ENCODE data around the gene CDK5. TPM values are rescaled to one million over a fixed set of nuclear protein-coding genes. Genes with fewer than 3 reads are reported as not detected.

Gene CDK5
- total RNA-seq (1 to 10 TPM; 6.3 to 7.5 TPM), polyA plus RNA-seq (10 to 100 TPM; 10.8 to 15.2 TPM)

DNA sequence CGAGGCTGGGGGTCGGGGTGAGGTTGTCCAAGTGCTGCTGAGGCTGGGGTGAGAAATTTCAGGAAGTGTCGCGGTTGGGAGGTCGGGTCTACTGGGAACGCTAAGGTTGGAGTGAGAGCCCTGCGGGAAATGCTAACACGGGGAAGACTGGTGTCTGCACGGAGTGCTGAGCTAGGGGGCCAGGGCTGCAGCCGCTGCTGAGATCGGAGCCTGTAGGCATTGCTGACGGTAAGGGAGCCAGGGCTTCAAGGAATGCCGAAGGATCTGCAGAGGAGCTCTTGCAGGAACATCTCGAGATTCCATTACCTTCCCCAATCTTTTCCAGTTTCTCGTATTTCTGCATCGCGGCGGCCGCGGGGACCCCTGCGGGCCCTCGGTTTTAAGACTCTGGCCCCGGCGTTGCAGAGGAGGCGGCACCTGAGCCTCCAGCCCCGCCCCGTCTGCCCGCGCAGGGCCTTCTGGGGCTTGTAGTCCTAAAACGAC is at the start of gene CDK5:
Gene CDK5, minus strand, starts transcription at position 392 of the 483 bp plus-strand sequence. Its CDS starts 49 bp downstream, at position 343.
- H3K27me3 ChIP-seq (ENCODE audit: insufficient read depth, low read length) = no peaks in the 10 kb centered on the region
- H3K4me1 ChIP-seq (ENCODE audit: insufficient read depth, low read length) = peaks cover 46% of the 10 kb centered on the region
- no peaks in the 10 kb centered on the region for H3K36me3 ChIP-seq (ENCODE audit: insufficient read depth, low read length)
- H3K4me3 ChIP-seq (ENCODE audit: low read length in 2 of 2) = peak within 1 kb of the TSS; percentile 70 to 71
- peak within 1 kb of the TSS; percentile 85 for H3K27ac ChIP-seq (ENCODE audit: low read depth, low read length)
- no peak for DNase-seq
- ChIA-PET CTCF (ENCODE audit: partially characterized antibody) (interaction anchor here (1.3 kb wide), 1 partner anchor 26 kb away, joined by 4 read pairs; no protein-coding TSS in a partner anchor), POLR2A (ENCODE audit: partially characterized antibody) (interaction anchor here (1.0 to 5.0 kb wide), 7 partner anchors 11 to 73 kb away, joined by 3 to 68 read pairs (median 5); partner anchors contain the start of genes ABCB8, AGAP3, FASTK and TMUB1)
- Mint-ChIP-seq H3K9me3 (no peaks in the 10 kb centered on the region), H3K4me1 (peaks cover 23 to 59% (median 41%) of the 10 kb centered on the region in 4 donors), H3K27me3 (peaks cover 0 to 3% of the 10 kb centered on the region in 2 donors), H3K36me3 (peaks cover 0 to 15% of the 10 kb centered on the region in 2 donors), H3K4me3 (peak within 1 kb of the TSS; percentile 86 to 97 (median 94)), H3K27ac (peak within 1 kb of the TSS; percentile 85 to 99 (median 96))
- H3K9me3 ChIP-seq (ENCODE audit: control insufficient read depth in 1 of 2, low read length in 2 of 2) = no peaks in the 10 kb centered on the region
- intact Hi-C loops (cut with micrococcal nuclease) = no loop called here

DNA sequence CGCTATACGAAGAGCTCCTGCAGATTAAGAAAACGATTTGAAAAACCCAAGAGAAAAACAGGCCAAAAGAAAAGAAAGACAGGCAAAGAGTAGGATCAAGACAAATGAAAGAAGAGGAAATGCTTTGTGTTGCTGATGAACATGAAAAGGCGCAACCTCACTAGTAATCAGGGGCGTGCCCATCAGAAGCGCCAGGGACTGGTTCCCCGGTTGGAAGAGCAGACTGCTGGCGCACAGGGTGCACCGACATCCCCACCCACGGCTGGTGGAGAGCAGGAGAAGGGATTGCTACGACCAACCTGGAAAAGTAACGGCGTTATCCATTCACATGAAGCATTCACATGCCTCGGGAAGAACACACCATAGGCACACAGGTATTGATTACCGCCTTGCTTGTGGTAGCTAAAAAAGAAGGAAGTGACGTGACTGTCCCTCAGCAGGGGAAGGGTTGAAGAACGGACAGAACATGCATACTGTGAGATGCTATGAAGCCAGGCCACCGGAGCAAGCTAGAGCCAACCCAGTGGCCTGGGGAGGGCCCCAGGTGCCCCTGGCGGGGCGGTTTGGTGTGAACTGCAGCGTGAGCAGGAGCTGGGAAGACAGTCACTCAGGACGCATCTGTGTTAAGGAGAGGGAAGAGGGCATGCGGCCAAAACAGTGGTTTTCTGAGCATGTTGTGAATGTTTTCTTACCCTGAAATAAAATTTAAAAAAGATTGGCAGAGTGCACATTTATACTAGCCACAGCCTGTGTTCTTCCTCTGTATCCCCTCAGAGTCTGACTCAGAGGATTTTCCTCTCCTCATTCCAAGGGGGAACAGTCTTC is 46.9 kb upstream of the CDK5 start:
- Mint-ChIP-seq H3K9me3 (no peaks in the 10 kb centered on the region), H3K4me1 (no peaks in the 10 kb centered on the region), H3K36me3 (no peaks in the 10 kb centered on the region), H3K4me3 (no peak overlapping the region), H3K27me3 (no peaks in the 10 kb centered on the region), H3K27ac (no peak overlapping the region)
- intact Hi-C loops (cut with micrococcal nuclease) = no loop called here
- peak in 1 of 5 donors; percentile 17 for DNase-seq
- CTCF ChIA-PET (ENCODE audit: partially characterized antibody) = interaction anchor here (1.4 kb wide), 1 partner anchor 142 kb away, joined by 3 read pairs; no protein-coding TSS in a partner anchor
- H3K36me3 ChIP-seq (ENCODE audit: insufficient read depth, low read length) = no peaks in the 10 kb centered on the region
- no peak overlapping the region for H3K27ac ChIP-seq (ENCODE audit: low read depth, low read length)
- POLR2A ChIA-PET (ENCODE audit: partially characterized antibody) = no interaction called here
- no peaks in the 10 kb centered on the region for H3K4me1 ChIP-seq (ENCODE audit: insufficient read depth, low read length)
- H3K27me3 ChIP-seq (ENCODE audit: insufficient read depth, low read length) = no peaks in the 10 kb centered on the region
- H3K4me3 ChIP-seq (ENCODE audit: low read length in 2 of 2) = no peak overlapping the region
- H3K9me3 ChIP-seq (ENCODE audit: control insufficient read depth in 1 of 2, low read length in 2 of 2) = no peaks in the 10 kb centered on the region

DNA sequence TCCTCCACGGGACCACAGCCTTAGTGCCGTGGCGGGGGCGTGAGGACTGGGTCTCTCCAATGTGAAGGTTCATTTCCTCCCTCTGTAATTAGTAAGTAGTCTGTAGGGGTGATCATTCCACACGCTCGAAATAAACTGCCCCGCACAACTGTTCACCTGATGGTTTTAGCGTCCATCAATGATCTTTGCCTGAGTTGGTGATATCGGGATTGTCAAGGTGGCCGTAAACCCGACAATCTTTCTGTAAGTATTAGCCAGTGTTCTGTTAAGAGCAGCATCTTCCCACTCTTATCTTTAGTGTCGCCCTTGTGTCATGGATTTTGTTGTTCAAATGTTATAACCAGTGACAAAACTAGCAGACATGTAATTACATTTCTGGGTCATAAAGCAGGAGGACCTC is 46.3 kb upstream of the CDK5 start:
- Histone ChIP-seq H3K4me1 (ENCODE audit: insufficient read depth, low read length) (no peaks in the 10 kb centered on the region), H3K36me3 (ENCODE audit: insufficient read depth, low read length) (no peaks in the 10 kb centered on the region), H3K27me3 (ENCODE audit: insufficient read depth, low read length) (no peaks in the 10 kb centered on the region), H3K27ac (ENCODE audit: low read depth, low read length) (no peak overlapping the region), H3K4me3 (ENCODE audit: low read length in 2 of 2) (no peak overlapping the region), H3K9me3 (ENCODE audit: control insufficient read depth in 1 of 2, low read length in 2 of 2) (no peaks in the 10 kb centered on the region)
- H3K4me3 Mint-ChIP-seq = no peak overlapping the region
- DNase-seq = no peak
- no peaks in the 10 kb centered on the region for H3K4me1 Mint-ChIP-seq
- H3K36me3 Mint-ChIP-seq = no peaks in the 10 kb centered on the region
- peak overlapping the region in 1 of 7 donors; percentile 5 for H3K27ac Mint-ChIP-seq
- H3K27me3 Mint-ChIP-seq = no peaks in the 10 kb centered on the region
- intact Hi-C loops (cut with micrococcal nuclease) = no loop called here
- ChIA-PET CTCF (ENCODE audit: partially characterized antibody) (interaction anchor here (0.8 kb wide), 1 partner anchor 222 kb away, joined by 3 read pairs; no protein-coding TSS in a partner anchor), POLR2A (ENCODE audit: partially characterized antibody) (no interaction called here)
- no peaks in the 10 kb centered on the region for H3K9me3 Mint-ChIP-seq

DNA sequence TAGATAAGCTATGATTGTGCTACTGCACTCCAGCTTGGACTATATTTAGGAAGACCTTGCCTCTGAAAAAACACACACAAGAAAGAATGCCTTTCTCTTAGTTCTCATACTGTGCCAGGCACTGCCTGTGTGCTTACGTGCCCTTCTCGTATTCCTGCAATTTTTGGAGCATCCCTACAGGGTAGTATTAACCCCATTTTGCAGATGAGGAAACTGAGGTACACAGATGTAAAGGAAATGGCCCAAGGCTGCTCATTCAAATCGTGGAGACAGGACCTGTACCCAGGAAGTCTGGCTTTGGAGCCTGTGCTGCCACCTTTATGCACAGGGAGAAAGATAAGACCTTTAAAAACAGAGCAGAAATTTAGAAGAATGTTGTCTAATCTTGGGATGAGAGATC is 45.3 kb upstream of the CDK5 start:
- Mint-ChIP-seq H3K4me1 (no peaks in the 10 kb centered on the region), H3K36me3 (no peaks in the 10 kb centered on the region), H3K9me3 (no peaks in the 10 kb centered on the region), H3K27ac (no peak overlapping the region), H3K4me3 (no peak overlapping the region), H3K27me3 (no peaks in the 10 kb centered on the region)
- Histone ChIP-seq H3K4me1 (ENCODE audit: insufficient read depth, low read length) (no peaks in the 10 kb centered on the region), H3K36me3 (ENCODE audit: insufficient read depth, low read length) (no peaks in the 10 kb centered on the region), H3K27me3 (ENCODE audit: insufficient read depth, low read length) (no peaks in the 10 kb centered on the region), H3K9me3 (ENCODE audit: control insufficient read depth in 1 of 2, low read length in 2 of 2) (no peaks in the 10 kb centered on the region), H3K27ac (ENCODE audit: low read depth, low read length) (no peak overlapping the region), H3K4me3 (ENCODE audit: low read length in 2 of 2) (no peak overlapping the region)
- ChIA-PET POLR2A (ENCODE audit: partially characterized antibody) (no interaction called here), CTCF (ENCODE audit: partially characterized antibody) (interaction anchor here (0.7 to 1.3 kb wide), 4 partner anchors 9 to 140 kb away, joined by 3 to 5 read pairs (median 4); no protein-coding TSS in a partner anchor)
- intact Hi-C loops (cut with micrococcal nuclease) = no loop called here
- peak in 1 of 5 donors; percentile 16 for DNase-seq

DNA sequence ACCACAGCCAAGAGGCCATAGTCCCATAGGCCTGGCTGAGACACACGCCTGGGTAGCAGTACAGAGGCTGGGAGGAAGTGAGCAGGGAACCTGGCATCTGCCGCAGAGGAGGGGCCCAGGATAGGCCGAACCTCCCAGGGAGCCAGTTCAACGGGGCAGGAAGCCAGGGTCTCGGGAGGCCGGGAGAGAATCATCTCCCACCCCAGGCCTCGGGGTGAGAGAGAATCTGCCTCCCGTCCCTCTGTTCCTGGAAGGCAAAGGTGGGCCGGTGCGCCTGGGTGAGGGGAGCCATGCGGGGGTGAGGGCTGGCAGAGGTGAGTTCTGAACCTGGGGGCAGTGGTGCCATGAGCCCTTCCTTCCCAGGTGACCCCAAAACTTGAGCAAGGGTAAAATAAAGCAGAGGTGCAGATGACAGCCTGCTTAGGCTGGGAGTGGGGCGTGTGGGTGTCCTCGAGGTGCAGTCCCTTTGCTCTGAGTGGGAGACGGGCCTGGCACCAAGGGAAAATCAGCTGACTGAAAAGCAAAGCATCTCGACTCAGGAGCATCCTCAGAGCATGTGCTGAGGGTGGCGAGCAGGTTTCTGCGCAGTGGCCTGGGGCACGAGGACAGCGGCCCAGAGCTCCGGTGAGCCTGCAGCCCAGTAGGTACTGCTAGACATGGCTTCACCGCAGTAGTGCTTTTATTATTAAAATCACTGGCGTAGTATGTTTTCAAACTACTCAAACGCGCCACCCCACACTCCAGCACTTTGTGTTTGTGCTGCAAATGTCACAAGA is 44.1 kb upstream of the CDK5 start:
- Mint-ChIP-seq H3K27me3 (no peaks in the 10 kb centered on the region), H3K36me3 (no peaks in the 10 kb centered on the region), H3K4me3 (no peak overlapping the region), H3K4me1 (no peaks in the 10 kb centered on the region), H3K27ac (no peak overlapping the region), H3K9me3 (no peaks in the 10 kb centered on the region)
- ChIA-PET POLR2A (ENCODE audit: partially characterized antibody) (interaction anchor here (0.6 kb wide), 1 partner anchor 39 kb away, joined by 3 read pairs; no protein-coding TSS in a partner anchor), CTCF (ENCODE audit: partially characterized antibody) (interaction anchor here (1.3 kb wide), 1 partner anchor 22 kb away, joined by 4 read pairs; no protein-coding TSS in a partner anchor)
- H3K36me3 ChIP-seq (ENCODE audit: insufficient read depth, low read length) = no peaks in the 10 kb centered on the region
- H3K27ac ChIP-seq (ENCODE audit: low read depth, low read length) = no peak overlapping the region
- intact Hi-C loops (cut with micrococcal nuclease) = no loop called here
- no peaks in the 10 kb centered on the region for H3K9me3 ChIP-seq (ENCODE audit: control insufficient read depth in 1 of 2, low read length in 2 of 2)
- no peaks in the 10 kb centered on the region for H3K27me3 ChIP-seq (ENCODE audit: insufficient read depth, low read length)
- no peak overlapping the region for H3K4me3 ChIP-seq (ENCODE audit: low read length in 2 of 2)
- no peaks in the 10 kb centered on the region for H3K4me1 ChIP-seq (ENCODE audit: insufficient read depth, low read length)
- DNase-seq = peak in 1 of 5 donors; percentile 31

DNA sequence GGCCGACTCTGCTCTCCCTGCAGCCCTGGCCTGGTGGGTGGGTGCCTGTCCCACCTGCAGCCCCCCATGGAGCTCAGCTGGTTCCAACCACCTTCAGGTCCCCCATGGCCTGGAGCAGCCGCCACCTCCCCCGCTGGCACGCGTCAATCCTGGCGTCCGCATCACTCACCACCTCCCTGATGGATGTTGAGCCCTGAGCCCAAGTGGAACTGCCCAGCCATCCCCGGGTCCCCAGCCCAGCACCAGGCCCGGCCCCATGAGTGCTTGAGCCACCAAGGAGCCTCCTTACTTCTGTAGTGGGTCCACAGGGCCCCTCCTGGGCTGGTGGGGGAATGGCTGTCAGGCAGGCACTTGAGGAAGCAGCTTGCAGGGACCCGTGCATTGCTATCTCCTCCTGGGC is 43.2 kb upstream of the CDK5 start:
- H3K36me3 ChIP-seq (ENCODE audit: insufficient read depth, low read length) = no peaks in the 10 kb centered on the region
- DNase-seq = peak in 1 of 5 donors; percentile 28
- POLR2A ChIA-PET (ENCODE audit: partially characterized antibody) = no interaction called here
- Mint-ChIP-seq H3K27ac (no peak overlapping the region), H3K9me3 (no peaks in the 10 kb centered on the region), H3K4me3 (no peak overlapping the region), H3K4me1 (peaks cover 0 to 3% (median 2%) of the 10 kb centered on the region in 4 donors), H3K27me3 (no peaks in the 10 kb centered on the region), H3K36me3 (no peaks in the 10 kb centered on the region)
- H3K4me3 ChIP-seq (ENCODE audit: low read length in 2 of 2) = no peak overlapping the region
- peaks cover 2% of the 10 kb centered on the region for H3K4me1 ChIP-seq (ENCODE audit: insufficient read depth, low read length)
- intact Hi-C loops (cut with micrococcal nuclease) = no loop called here
- CTCF ChIA-PET (ENCODE audit: partially characterized antibody) = interaction anchor here (0.9 kb wide), 1 partner anchor 11 kb away, joined by 3 read pairs; no protein-coding TSS in a partner anchor
- H3K9me3 ChIP-seq (ENCODE audit: control insufficient read depth in 1 of 2, low read length in 2 of 2) = no peaks in the 10 kb centered on the region
- H3K27ac ChIP-seq (ENCODE audit: low read depth, low read length) = no peak overlapping the region
- H3K27me3 ChIP-seq (ENCODE audit: insufficient read depth, low read length) = no peaks in the 10 kb centered on the region

Measured in CD4-positive, alpha-beta memory T cell (primary cell).